ENCODE results near the gene ME1.

- TF ChIP-seq CTCF (conservative IDR thresholded peaks at IDR 0.05 in 1 of 2, IDR thresholded peaks at IDR 0.05 in 1 of 2; ENCODE audit: extremely low read depth in 1 of 2, insufficient read depth in 1 of 2, low read depth in 1 of 2, low read length in 2 of 2) (no peak), EZH2 (IDR thresholded peaks at IDR 0.05; ENCODE audit: borderline replicate concordance, low read length) (no peak)
These were observed 173.1 kb downstream of the ME1 start for GRCh38 chr6:83257791-83258190.

Data from mammary epithelial cell (primary cell).